ENCODE data around the gene TMEM255B.

The TMEM255B gene

GRCh38 chr13:113861433-113862030 lies 102.5 kb downstream of the TMEM255B start:
- no peak for DNase-seq (ENCODE audit: low read depth in 3 of 3)

DNA sequence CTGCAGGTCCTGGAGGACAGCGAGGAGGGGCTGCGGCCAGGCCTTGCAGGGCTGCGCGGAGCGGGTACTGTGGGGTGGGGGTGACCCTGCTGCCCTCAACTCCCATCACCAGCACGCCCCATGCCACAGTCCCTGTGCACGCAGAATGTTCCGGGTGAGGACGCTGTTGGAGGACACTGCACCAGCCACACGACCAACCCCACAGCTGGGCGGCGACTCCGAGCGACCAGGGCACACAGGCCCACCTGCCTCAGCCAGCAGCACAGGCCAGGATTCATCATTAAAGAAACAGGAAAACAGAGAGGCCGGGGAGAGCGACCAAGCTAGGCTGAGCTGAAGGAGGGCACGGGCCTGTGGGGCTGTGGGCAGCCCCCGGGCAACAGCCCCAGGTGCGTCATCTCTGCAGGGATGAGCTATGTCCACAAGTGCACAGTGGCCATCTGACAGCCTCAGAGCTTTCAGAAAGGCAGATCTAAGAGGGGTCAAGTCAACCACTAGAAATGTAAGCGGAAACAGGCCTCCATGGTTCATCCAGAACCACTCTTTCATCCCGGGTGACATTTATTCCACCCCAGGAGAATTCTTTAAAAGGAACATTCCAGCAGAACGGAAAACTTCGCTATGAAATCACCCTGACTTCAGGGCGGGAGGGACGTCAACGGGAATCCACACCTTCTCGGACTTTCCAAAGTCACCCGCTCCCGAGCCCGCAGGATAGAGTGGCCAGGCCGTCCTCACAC lies 103.3 kb downstream of the TMEM255B start:
- no peak for DNase-seq (ENCODE audit: low read depth in 3 of 3)

GRCh38 chr13:113862931-113863523 lies 104.0 kb downstream of the TMEM255B start:
- no peak for DNase-seq (ENCODE audit: low read depth in 3 of 3)

- no peak for DNase-seq (ENCODE audit: low read depth in 3 of 3)
These were observed 104.7 kb downstream of the TMEM255B start, which contains the start of gene GAS6 for GRCh38 chr13:113863524-113864272. TSS of gene GAS6 (minus strand) at chr13:113864076. CDS start at chr13:113863920, 156 bp downstream.

DNA sequence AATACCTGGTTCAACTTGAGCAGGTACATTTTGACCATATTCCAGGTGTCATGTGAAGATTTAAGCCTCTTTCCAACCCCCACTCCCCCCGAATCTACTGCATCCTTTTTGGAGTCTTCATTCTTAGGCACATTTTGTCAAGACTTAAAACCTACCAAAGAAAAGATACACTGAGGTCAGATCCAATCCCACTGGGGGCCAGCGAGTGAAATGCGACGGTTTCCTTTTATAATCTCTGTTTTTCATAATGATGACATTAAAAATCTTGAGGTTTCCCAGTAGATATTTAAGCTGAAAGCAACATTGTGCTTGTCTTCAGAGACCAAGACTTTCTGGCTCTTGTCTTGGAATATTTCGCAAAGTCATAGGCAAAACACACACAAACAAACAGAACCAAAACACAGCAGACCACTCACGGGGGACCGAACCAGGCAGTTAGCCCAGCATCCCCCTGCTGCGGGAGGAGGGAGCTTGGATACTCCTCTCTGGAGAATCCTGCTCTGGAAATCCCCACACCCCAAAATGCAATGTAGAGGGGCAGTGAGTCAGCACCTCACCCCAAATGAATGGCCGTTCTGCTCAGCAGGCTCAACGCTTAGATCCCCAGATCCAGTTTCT lies 105.4 kb downstream of the TMEM255B start:
- no peak for DNase-seq (ENCODE audit: low read depth in 3 of 3)

GRCh38 chr13:113865427-113865826 lies 106.4 kb downstream of the TMEM255B start:
- DNase-seq (ENCODE audit: low read depth in 3 of 3), result no peak
